ENCODE measurements around the gene BCAR3.

BCAR3 gene

DNA sequence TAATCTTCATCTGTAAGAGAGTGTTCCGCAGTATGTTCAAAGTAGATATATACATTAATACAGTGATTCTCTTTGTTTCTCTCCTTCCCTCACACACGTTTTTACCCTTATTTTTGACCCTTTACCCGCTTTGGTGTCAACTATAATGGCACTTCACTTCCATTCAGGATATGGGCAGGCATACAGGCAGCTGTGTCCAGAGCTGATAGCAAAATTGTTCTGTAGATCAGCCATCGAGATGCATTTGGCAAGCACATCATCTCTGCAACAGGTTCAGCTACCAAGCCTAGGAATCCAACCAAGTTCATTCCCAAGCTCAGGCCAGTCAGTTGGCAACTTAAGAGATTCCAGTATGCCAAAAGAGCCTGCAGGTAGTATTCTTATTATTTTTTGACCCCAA is 158.9 kb downstream of the BCAR3 start:
- TF ChIP-seq EP300 (IDR thresholded peaks at IDR 0.05; ENCODE audit: borderline replicate concordance) (no peak), NFIC (IDR thresholded peaks at IDR 0.05) (no peak), YY1 (IDR thresholded peaks at IDR 0.05; ENCODE audit: low read depth) (no peak), EGR1 (IDR thresholded peaks at IDR 0.05) (no peak), CEBPB (IDR thresholded peaks at IDR 0.05) (no peak), TAF1 (IDR thresholded peaks at IDR 0.05; ENCODE audit: low read depth) (no peak), RAD21 (IDR thresholded peaks at IDR 0.05; ENCODE audit: low read depth) (no peak), FOXM1 (IDR thresholded peaks at IDR 0.05; ENCODE audit: borderline replicate concordance, low read depth) (no peak), ZBTB7A (IDR thresholded peaks at IDR 0.05; ENCODE audit: low read depth) (no peak), TCF12 (IDR thresholded peaks at IDR 0.05; ENCODE audit: low read depth) (no peak)
- TF ChIP-seq, protein P1, sequence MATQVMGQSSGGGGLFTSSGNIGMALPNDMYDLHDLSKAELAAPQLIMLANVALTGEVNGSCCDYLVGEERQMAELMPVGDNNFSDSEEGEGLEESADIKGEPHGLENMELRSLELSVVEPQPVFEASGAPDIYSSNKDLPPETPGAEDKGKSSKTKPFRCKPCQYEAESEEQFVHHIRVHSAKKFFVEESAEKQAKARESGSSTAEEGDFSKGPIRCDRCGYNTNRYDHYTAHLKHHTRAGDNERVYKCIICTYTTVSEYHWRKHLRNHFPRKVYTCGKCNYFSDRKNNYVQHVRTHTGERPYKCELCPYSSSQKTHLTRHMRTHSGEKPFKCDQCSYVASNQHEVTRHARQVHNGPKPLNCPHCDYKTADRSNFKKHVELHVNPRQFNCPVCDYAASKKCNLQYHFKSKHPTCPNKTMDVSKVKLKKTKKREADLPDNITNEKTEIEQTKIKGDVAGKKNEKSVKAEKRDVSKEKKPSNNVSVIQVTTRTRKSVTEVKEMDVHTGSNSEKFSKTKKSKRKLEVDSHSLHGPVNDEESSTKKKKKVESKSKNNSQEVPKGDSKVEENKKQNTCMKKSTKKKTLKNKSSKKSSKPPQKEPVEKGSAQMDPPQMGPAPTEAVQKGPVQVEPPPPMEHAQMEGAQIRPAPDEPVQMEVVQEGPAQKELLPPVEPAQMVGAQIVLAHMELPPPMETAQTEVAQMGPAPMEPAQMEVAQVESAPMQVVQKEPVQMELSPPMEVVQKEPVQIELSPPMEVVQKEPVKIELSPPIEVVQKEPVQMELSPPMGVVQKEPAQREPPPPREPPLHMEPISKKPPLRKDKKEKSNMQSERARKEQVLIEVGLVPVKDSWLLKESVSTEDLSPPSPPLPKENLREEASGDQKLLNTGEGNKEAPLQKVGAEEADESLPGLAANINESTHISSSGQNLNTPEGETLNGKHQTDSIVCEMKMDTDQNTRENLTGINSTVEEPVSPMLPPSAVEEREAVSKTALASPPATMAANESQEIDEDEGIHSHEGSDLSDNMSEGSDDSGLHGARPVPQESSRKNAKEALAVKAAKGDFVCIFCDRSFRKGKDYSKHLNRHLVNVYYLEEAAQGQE (IDR thresholded peaks at IDR 0.05; ENCODE audit: low read depth) = no peak
- TF ChIP-seq, protein P2, sequence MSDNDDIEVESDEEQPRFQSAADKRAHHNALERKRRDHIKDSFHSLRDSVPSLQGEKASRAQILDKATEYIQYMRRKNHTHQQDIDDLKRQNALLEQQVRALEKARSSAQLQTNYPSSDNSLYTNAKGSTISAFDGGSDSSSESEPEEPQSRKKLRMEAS (IDR thresholded peaks at IDR 0.05) = no peak

DNA sequence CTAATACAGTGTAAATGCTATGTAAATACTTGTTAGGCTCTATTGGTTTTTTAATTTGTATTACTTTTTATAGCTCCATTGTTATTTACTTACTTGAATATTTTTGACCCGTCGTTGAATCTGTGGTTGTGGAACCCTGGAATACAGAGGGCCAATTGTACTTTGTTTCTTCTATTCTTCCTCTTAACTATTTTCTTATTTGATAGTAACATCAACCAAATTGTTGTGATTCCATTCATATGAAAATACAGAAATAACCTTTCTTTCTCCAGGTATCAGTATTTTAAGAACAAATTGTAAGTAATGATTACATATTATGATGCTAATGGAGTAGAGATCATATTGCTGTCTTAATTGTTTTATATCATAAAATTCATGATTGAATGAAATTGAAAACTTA is 160.0 kb downstream of the BCAR3 start:
- TF ChIP-seq NFIC (IDR thresholded peaks at IDR 0.05) (no peak), CEBPB (IDR thresholded peaks at IDR 0.05) (no peak), RAD21 (IDR thresholded peaks at IDR 0.05; ENCODE audit: low read depth) (no peak), EGR1 (IDR thresholded peaks at IDR 0.05) (no peak), FOXM1 (IDR thresholded peaks at IDR 0.05; ENCODE audit: borderline replicate concordance, low read depth) (no peak), TEAD4 (IDR thresholded peaks at IDR 0.05) (no peak), TCF12 (IDR thresholded peaks at IDR 0.05; ENCODE audit: low read depth) (no peak), EP300 (IDR thresholded peaks at IDR 0.05; ENCODE audit: borderline replicate concordance) (no peak), ZBTB7A (IDR thresholded peaks at IDR 0.05; ENCODE audit: low read depth) (no peak), YY1 (IDR thresholded peaks at IDR 0.05; ENCODE audit: low read depth) (no peak), CREB1 (IDR thresholded peaks at IDR 0.05; ENCODE audit: low read depth) (no peak), TAF1 (IDR thresholded peaks at IDR 0.05; ENCODE audit: low read depth) (no peak)
- TF ChIP-seq, protein P3, sequence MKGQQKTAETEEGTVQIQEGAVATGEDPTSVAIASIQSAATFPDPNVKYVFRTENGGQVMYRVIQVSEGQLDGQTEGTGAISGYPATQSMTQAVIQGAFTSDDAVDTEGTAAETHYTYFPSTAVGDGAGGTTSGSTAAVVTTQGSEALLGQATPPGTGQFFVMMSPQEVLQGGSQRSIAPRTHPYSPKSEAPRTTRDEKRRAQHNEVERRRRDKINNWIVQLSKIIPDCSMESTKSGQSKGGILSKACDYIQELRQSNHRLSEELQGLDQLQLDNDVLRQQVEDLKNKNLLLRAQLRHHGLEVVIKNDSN (IDR thresholded peaks at IDR 0.05) = no peak
- TF ChIP-seq, protein P2 (IDR thresholded peaks at IDR 0.05) = no peak
- TF ChIP-seq, protein P1 (IDR thresholded peaks at IDR 0.05; ENCODE audit: low read depth) = no peak

DNA sequence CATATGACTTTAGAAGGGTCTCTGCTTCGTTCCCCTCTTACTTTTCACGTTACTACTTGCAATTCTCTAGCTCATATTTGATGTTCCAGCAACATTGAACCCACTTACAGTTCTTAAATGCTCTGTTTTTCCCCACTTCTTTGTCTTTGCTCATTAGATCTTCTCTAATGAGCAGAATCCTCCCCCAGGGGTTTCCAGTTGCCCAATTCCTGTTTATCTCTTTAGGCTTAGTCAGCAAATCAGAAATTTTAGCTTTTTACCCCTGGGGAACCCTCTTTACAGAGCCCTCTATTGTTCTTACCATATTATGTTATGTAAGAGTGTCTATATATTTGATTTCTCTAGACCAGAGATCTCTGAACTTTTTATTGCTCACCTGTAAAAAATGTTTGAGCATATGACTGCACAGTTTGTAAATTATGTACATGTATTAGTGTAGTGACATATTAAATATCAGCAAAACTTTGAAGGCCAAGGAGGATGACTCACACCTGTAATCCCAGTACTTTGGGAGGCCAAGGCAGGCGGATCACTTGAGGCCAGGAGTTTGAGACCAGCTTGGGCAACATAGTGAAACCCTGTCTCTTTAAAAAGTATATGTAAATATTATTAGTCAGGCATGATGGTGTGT is 162.3 kb downstream of the BCAR3 start:
- no peak for TF ChIP-seq TEAD4 (IDR thresholded peaks at IDR 0.05)
- TF ChIP-seq NFIC (IDR thresholded peaks at IDR 0.05) = no peak
- no peak for TF ChIP-seq RAD21 (IDR thresholded peaks at IDR 0.05; ENCODE audit: low read depth)
- TF ChIP-seq EP300 (IDR thresholded peaks at IDR 0.05; ENCODE audit: borderline replicate concordance) = no peak
- TF ChIP-seq CREB1 (IDR thresholded peaks at IDR 0.05; ENCODE audit: low read depth) = no peak
- TF ChIP-seq ZBTB7A (IDR thresholded peaks at IDR 0.05; ENCODE audit: low read depth) = no peak
- TF ChIP-seq YY1 (IDR thresholded peaks at IDR 0.05; ENCODE audit: low read depth) = no peak

DNA sequence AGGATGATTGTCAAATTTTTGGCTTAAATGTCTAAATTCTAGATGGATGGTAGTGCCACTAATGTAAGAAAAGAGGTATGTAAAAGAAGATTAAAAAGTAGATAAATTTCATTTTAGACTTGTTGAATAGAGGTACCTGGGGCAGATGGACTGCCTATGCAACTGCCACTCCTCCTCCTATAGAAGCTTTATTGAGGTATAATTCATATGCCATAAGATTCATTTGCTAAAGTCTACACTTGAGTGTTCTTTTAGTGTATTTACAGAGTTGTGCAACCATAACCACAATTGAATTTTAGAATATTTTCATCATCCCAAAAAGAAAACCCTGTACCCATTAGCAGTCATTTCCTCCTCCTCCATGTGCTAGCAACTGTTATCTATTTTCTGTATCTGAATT is 163.1 kb downstream of the BCAR3 start:
- no peak for TF ChIP-seq CREB1 (IDR thresholded peaks at IDR 0.05; ENCODE audit: low read depth)
- no peak for TF ChIP-seq TAF1 (IDR thresholded peaks at IDR 0.05; ENCODE audit: low read depth)
- TF ChIP-seq, protein P1 (IDR thresholded peaks at IDR 0.05; ENCODE audit: low read depth) = no peak
- TF ChIP-seq TCF12 (IDR thresholded peaks at IDR 0.05; ENCODE audit: low read depth) = no peak
- TF ChIP-seq RAD21 (IDR thresholded peaks at IDR 0.05; ENCODE audit: low read depth) = no peak
- TF ChIP-seq, protein P3 (IDR thresholded peaks at IDR 0.05) = no peak
- TF ChIP-seq CEBPB (IDR thresholded peaks at IDR 0.05) = no peak
